ENCODE results near the gene C1QTNF7.

Gene C1QTNF7

GRCh38 chr4:15458616-15459015, 30.8 kb downstream of the C1QTNF7 start:
- no peak for DNase-seq

- no peak for DNase-seq
Observed at GRCh38 chr4:15459706-15460105, 31.9 kb downstream of the C1QTNF7 start.

GRCh38 chr4:15466596-15466995, 38.8 kb downstream of the C1QTNF7 start:
- no peak for DNase-seq

- peak; percentile 25 to 47 for DNase-seq
Observed at GRCh38 chr4:15469402-15470127, 41.7 kb downstream of the C1QTNF7 start, which contains the start of gene CC2D2A. TSS of gene CC2D2A (plus strand) at chr4:15469882. CDS start at chr4:15475933, 6,051 bp downstream.

GRCh38 chr4:15470128-15470475, 42.3 kb downstream of the C1QTNF7 start:
- no peak for DNase-seq

- no peak for DNase-seq
Observed at GRCh38 chr4:15476396-15476795, 48.6 kb downstream of the C1QTNF7 start.

GRCh38 chr4:15478724-15479088, 50.9 kb downstream of the C1QTNF7 start:
- DNase-seq: no peak

- peak; percentile 47 to 89 for DNase-seq
Observed at GRCh38 chr4:15479089-15479912, 51.5 kb downstream of the C1QTNF7 start.

GRCh38 chr4:15479913-15480185, 52.0 kb downstream of the C1QTNF7 start:
- DNase-seq: no peak

GRCh38 chr4:15481961-15482745, 54.3 kb downstream of the C1QTNF7 start:
- no peak for DNase-seq

- no peak for DNase-seq
Observed at GRCh38 chr4:15482842-15483241, 55.0 kb downstream of the C1QTNF7 start.

- DNase-seq: no peak
Observed at GRCh38 chr4:15488136-15488535, 60.3 kb downstream of the C1QTNF7 start.

- no peak for DNase-seq
Observed at GRCh38 chr4:15488658-15489470, 61.0 kb downstream of the C1QTNF7 start.

GRCh38 chr4:15489551-15489950, 61.7 kb downstream of the C1QTNF7 start:
- DNase-seq: no peak

- no peak for DNase-seq
Observed at GRCh38 chr4:15493411-15493810, 65.6 kb downstream of the C1QTNF7 start.

GRCh38 chr4:15495621-15496020, 67.8 kb downstream of the C1QTNF7 start:
- no peak for DNase-seq
